Endometrial microvascular endothelial cells (primary cell): ENCODE measurements around the gene FPGS. TPM values are rescaled to one million over a fixed set of nuclear protein-coding genes. Genes with fewer than 3 reads are reported as not detected.

Experiments
- total RNA-seq: library from RNA; depleted of rRNA; stranded (reverse); fragments of >200 nt; gene quantifications from one replicate; pipeline ENCODE4 v1.2.3, GENCODE V29; 2015; ENCODE audit errors: inconsistent ontology term

Gene FPGS
- total RNA-seq, 1 donor from 2014 or later = 52.2 TPM

Other genes starting within 250 kb of the FPGS start
- 15.6 TPM for gene STXBP1, start 190.6 kb upstream of the FPGS start, total RNA-seq
- not detected for gene CFAP157, start 95.9 kb upstream of the FPGS start, total RNA-seq
- gene PTRH1, start 87.2 kb upstream of the FPGS start, total RNA-seq = 59.7 TPM
- gene TTC16, start 86.8 kb upstream of the FPGS start, total RNA-seq = not detected
- gene TOR2A, start 67.6 kb upstream of the FPGS start, total RNA-seq = 26.4 TPM
- gene SH2D3C, start 24.2 kb upstream of the FPGS start, total RNA-seq = 70.3 TPM
- 118 TPM for gene CDK9, start 16.8 kb upstream of the FPGS start, total RNA-seq
- 436 TPM for gene ENG, start 51.8 kb downstream of the FPGS start, total RNA-seq
- gene AK1, start 74.8 kb downstream of the FPGS start, total RNA-seq = 110 TPM
- 50.3 TPM for gene ST6GALNAC6, start 96.7 kb downstream of the FPGS start, total RNA-seq
- gene ST6GALNAC4, start 114.2 kb downstream of the FPGS start, total RNA-seq = 107 TPM
- gene PIP5KL1, start 127.9 kb downstream of the FPGS start, total RNA-seq = not detected
- 13.8 TPM for gene DPM2, start 135.0 kb downstream of the FPGS start, total RNA-seq
- 4.6 TPM for gene EEIG1, start 178.1 kb downstream of the FPGS start, total RNA-seq